ENCODE data around the gene CASZ1. TPM values are rescaled to one million over a fixed set of nuclear protein-coding genes. Genes with fewer than 3 reads are reported as not detected.

The CASZ1 gene
- total and polyA plus RNA-seq, 9 of the 15 experiments (the other 6 are each of a cell fraction or from before 2014, with no cell fraction given), result 0.01 to 4.0 (median 0.76) TPM; not detected in 1

- in situ Hi-C loops (cut with MboI), result no loop called here
- Histone ChIP-seq H3K9me1 (ENCODE audit: control insufficient read depth, insufficient read depth, low read length) (no peaks in the 10 kb centered on the region), H3K27ac (ENCODE audit: extremely low read depth, low read depth, low read length) (no peak overlapping the region), H3K27me3 (ENCODE audit: control insufficient read depth in 2 of 2, insufficient read depth in 2 of 2, low read length in 2 of 2) (peaks cover 34 to 82% of the 10 kb centered on the region in 2 experiments), H2AFZ (ENCODE audit: low read depth, low read length) (no peak overlapping the region), H4K20me1 (replicated peaks; ENCODE audit: control insufficient read depth, insufficient read depth, low read length) (peaks cover 20% of the 10 kb centered on the region), H3K4me3 (no peak overlapping the region), H3K9me3 (replicated peaks; ENCODE audit: control insufficient read depth, insufficient read depth, low read depth, low read length) (peaks cover 3% of the 10 kb centered on the region; the same call in 1 of the 2 replicates), H3K4me2 (ENCODE audit: insufficient read depth, low read length) (no peak overlapping the region), H3K9ac (ENCODE audit: insufficient read depth in 1 of 2, low read depth in 2 of 2, low read length in 2 of 2) (no peak overlapping the region), H3K79me2 (ENCODE audit: control insufficient read depth, insufficient read depth, low read length) (no peaks in the 10 kb centered on the region), H3K36me3 (ENCODE audit: control insufficient read depth, insufficient read depth, low read length) (no peaks in the 10 kb centered on the region), H3K4me1 (replicated peaks in 1 of 2; ENCODE audit: control insufficient read depth in 2 of 2, insufficient read depth in 2 of 2, low read length in 2 of 2) (peaks cover 0 to 61% of the 10 kb centered on the region in 2 experiments; a peak in 2 of 5 replicates)
- no peak for ATAC-seq
- no TSS peak for BruUV-seq (replicated peaks)
- intact Hi-C loops (cut with micrococcal nuclease), result no loop called here
- peak; percentile 77 for FAIRE-seq
- WGBS (ENCODE audit: insufficient coverage, low coverage, missing lambda C conversion rate), result 31% methylated on average over 5 of the region's 5 CpGs
- DNase-seq (ENCODE audit: extremely low read depth in 1 of 4, low spot score in 3 of 4), result no peak
- ChIA-PET POLR2A (no interaction called here), CTCF (ENCODE audit: low intra/inter-chr PET ratio) (no interaction called here)
- TF ChIP-seq ZNF445 (CRISPR knock-in tag; IDR thresholded peaks at IDR 0.05; ENCODE audit: low read depth), result no peak
- 0 out of 2 replicates have a peak, but pooled peaks have one; percentile 22 for TF ChIP-seq NKRF (IDR thresholded peaks at IDR 0.05; ENCODE audit: borderline replicate concordance)
- TF ChIP-seq, protein P1, sequence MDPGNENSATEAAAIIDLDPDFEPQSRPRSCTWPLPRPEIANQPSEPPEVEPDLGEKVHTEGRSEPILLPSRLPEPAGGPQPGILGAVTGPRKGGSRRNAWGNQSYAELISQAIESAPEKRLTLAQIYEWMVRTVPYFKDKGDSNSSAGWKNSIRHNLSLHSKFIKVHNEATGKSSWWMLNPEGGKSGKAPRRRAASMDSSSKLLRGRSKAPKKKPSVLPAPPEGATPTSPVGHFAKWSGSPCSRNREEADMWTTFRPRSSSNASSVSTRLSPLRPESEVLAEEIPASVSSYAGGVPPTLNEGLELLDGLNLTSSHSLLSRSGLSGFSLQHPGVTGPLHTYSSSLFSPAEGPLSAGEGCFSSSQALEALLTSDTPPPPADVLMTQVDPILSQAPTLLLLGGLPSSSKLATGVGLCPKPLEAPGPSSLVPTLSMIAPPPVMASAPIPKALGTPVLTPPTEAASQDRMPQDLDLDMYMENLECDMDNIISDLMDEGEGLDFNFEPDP (CRISPR knock-in tag; IDR thresholded peaks at IDR 0.05), result no peak
- no peak for TF ChIP-seq ZNF57 (CRISPR knock-in tag; IDR thresholded peaks at IDR 0.05)
- TF ChIP-seq PBX2 (CRISPR knock-in tag; IDR thresholded peaks at IDR 0.05; ENCODE audit: low read depth), result no peak
- TF ChIP-seq PBX2 (tag; conservative IDR thresholded peaks at IDR 0.05; ENCODE audit: low read depth), result no peak
- TF ChIP-seq, protein P2, sequence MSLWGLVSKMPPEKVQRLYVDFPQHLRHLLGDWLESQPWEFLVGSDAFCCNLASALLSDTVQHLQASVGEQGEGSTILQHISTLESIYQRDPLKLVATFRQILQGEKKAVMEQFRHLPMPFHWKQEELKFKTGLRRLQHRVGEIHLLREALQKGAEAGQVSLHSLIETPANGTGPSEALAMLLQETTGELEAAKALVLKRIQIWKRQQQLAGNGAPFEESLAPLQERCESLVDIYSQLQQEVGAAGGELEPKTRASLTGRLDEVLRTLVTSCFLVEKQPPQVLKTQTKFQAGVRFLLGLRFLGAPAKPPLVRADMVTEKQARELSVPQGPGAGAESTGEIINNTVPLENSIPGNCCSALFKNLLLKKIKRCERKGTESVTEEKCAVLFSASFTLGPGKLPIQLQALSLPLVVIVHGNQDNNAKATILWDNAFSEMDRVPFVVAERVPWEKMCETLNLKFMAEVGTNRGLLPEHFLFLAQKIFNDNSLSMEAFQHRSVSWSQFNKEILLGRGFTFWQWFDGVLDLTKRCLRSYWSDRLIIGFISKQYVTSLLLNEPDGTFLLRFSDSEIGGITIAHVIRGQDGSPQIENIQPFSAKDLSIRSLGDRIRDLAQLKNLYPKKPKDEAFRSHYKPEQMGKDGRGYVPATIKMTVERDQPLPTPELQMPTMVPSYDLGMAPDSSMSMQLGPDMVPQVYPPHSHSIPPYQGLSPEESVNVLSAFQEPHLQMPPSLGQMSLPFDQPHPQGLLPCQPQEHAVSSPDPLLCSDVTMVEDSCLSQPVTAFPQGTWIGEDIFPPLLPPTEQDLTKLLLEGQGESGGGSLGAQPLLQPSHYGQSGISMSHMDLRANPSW (CRISPR knock-in tag; IDR thresholded peaks at IDR 0.05), result no peak
- TF ChIP-seq THAP7 (CRISPR knock-in tag; IDR thresholded peaks at IDR 0.05), result no peak
- TF ChIP-seq ZBTB9 (CRISPR knock-in tag; IDR thresholded peaks at IDR 0.05), result no peak
- no peak for TF ChIP-seq ZNF583 (CRISPR knock-in tag; IDR thresholded peaks at IDR 0.05)
Observed at GRCh38 chr1:10661453-10661852, 135.0 kb downstream of the CASZ1 start.
